ENCODE data around the gene NR5A1.

DNA sequence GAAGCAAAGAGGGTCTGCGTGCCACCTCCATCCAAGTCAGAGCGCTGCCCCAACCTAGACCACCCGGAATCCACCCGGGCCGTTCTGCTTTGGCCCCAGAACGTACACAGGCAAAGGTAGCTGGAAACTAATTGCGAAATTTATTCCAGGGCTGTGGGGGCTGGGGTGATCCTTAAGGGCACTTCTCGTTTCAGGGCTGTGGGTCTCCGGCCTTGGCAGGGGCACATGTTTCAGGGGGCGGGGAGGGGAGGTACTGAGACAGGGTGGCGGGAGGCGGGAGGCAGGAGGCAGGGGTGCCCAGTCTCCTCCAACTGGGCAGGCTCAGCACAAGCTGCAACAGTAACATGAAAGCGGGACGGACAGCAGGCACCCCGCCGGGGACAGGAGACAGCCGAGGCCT is 26.1 kb downstream of the NR5A1 start:
- no peak for TF ChIP-seq ETV5 (CRISPR knock-in tag; IDR thresholded peaks at IDR 0.05; ENCODE audit: borderline replicate concordance)
- no peak for TF ChIP-seq SMC3 (IDR thresholded peaks at IDR 0.05; ENCODE audit: low read length)
- TF ChIP-seq KDM5A (IDR thresholded peaks at IDR 0.05; ENCODE audit: borderline replicate concordance, low read length), result no peak
- TF ChIP-seq, protein P1, sequence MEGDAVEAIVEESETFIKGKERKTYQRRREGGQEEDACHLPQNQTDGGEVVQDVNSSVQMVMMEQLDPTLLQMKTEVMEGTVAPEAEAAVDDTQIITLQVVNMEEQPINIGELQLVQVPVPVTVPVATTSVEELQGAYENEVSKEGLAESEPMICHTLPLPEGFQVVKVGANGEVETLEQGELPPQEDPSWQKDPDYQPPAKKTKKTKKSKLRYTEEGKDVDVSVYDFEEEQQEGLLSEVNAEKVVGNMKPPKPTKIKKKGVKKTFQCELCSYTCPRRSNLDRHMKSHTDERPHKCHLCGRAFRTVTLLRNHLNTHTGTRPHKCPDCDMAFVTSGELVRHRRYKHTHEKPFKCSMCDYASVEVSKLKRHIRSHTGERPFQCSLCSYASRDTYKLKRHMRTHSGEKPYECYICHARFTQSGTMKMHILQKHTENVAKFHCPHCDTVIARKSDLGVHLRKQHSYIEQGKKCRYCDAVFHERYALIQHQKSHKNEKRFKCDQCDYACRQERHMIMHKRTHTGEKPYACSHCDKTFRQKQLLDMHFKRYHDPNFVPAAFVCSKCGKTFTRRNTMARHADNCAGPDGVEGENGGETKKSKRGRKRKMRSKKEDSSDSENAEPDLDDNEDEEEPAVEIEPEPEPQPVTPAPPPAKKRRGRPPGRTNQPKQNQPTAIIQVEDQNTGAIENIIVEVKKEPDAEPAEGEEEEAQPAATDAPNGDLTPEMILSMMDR (CRISPR knock-in tag; IDR thresholded peaks at IDR 0.05), result no peak
- no peak for TF ChIP-seq CBX2 (IDR thresholded peaks at IDR 0.05; ENCODE audit: low read depth, low read length)
- no peak for TF ChIP-seq CBX2 (CRISPR knock-in tag; IDR thresholded peaks at IDR 0.05; ENCODE audit: low read depth)
- no peak for TF ChIP-seq POLR2A (IDR thresholded peaks at IDR 0.05; ENCODE audit: insufficient read depth in 1 of 2, low read depth in 2 of 2, low read length in 2 of 2)
- TF ChIP-seq EP300 (IDR thresholded peaks at IDR 0.05; ENCODE audit: low read depth in 2 of 2, low read length in 2 of 2), result no peak
- no peak for TF ChIP-seq EP300 (CRISPR knock-in tag; IDR thresholded peaks at IDR 0.05; ENCODE audit: borderline replicate concordance)
- TF ChIP-seq, protein P2, sequence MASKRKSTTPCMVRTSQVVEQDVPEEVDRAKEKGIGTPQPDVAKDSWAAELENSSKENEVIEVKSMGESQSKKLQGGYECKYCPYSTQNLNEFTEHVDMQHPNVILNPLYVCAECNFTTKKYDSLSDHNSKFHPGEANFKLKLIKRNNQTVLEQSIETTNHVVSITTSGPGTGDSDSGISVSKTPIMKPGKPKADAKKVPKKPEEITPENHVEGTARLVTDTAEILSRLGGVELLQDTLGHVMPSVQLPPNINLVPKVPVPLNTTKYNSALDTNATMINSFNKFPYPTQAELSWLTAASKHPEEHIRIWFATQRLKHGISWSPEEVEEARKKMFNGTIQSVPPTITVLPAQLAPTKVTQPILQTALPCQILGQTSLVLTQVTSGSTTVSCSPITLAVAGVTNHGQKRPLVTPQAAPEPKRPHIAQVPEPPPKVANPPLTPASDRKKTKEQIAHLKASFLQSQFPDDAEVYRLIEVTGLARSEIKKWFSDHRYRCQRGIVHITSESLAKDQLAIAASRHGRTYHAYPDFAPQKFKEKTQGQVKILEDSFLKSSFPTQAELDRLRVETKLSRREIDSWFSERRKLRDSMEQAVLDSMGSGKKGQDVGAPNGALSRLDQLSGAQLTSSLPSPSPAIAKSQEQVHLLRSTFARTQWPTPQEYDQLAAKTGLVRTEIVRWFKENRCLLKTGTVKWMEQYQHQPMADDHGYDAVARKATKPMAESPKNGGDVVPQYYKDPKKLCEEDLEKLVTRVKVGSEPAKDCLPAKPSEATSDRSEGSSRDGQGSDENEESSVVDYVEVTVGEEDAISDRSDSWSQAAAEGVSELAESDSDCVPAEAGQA (IDR thresholded peaks at IDR 0.05; ENCODE audit: low read depth), result no peak
- TF ChIP-seq, protein P2 (CRISPR knock-in tag; IDR thresholded peaks at IDR 0.05; ENCODE audit: borderline replicate concordance), result no peak
- TF ChIP-seq, protein P3, sequence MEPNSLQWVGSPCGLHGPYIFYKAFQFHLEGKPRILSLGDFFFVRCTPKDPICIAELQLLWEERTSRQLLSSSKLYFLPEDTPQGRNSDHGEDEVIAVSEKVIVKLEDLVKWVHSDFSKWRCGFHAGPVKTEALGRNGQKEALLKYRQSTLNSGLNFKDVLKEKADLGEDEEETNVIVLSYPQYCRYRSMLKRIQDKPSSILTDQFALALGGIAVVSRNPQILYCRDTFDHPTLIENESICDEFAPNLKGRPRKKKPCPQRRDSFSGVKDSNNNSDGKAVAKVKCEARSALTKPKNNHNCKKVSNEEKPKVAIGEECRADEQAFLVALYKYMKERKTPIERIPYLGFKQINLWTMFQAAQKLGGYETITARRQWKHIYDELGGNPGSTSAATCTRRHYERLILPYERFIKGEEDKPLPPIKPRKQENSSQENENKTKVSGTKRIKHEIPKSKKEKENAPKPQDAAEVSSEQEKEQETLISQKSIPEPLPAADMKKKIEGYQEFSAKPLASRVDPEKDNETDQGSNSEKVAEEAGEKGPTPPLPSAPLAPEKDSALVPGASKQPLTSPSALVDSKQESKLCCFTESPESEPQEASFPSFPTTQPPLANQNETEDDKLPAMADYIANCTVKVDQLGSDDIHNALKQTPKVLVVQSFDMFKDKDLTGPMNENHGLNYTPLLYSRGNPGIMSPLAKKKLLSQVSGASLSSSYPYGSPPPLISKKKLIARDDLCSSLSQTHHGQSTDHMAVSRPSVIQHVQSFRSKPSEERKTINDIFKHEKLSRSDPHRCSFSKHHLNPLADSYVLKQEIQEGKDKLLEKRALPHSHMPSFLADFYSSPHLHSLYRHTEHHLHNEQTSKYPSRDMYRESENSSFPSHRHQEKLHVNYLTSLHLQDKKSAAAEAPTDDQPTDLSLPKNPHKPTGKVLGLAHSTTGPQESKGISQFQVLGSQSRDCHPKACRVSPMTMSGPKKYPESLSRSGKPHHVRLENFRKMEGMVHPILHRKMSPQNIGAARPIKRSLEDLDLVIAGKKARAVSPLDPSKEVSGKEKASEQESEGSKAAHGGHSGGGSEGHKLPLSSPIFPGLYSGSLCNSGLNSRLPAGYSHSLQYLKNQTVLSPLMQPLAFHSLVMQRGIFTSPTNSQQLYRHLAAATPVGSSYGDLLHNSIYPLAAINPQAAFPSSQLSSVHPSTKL (CRISPR knock-in tag; IDR thresholded peaks at IDR 0.05), result no peak
- TF ChIP-seq TBL1XR1 (IDR thresholded peaks at IDR 0.05; ENCODE audit: borderline replicate concordance, low read length, partially characterized antibody), result no peak
- no peak; the same call in 1 of the 2 replicates for TF ChIP-seq POLR2AphosphoS5 (IDR thresholded peaks at IDR 0.05; ENCODE audit: low read depth, low read length)
- no peak for TF ChIP-seq ZNF709 (CRISPR knock-in tag; IDR thresholded peaks at IDR 0.05)
- no peak for TF ChIP-seq ZNF816 (CRISPR knock-in tag; IDR thresholded peaks at IDR 0.05; ENCODE audit: borderline replicate concordance)
- TF ChIP-seq MIER3 (CRISPR knock-in tag; IDR thresholded peaks at IDR 0.05; ENCODE audit: borderline replicate concordance), result no peak
